ENCODE measurements around the gene INSR. TPM values are rescaled to one million over a fixed set of nuclear protein-coding genes. Genes with fewer than 3 reads are reported as not detected.

Gene INSR
- total RNA-seq, 1 donor from 2014 or later: 37.3 TPM

DNA sequence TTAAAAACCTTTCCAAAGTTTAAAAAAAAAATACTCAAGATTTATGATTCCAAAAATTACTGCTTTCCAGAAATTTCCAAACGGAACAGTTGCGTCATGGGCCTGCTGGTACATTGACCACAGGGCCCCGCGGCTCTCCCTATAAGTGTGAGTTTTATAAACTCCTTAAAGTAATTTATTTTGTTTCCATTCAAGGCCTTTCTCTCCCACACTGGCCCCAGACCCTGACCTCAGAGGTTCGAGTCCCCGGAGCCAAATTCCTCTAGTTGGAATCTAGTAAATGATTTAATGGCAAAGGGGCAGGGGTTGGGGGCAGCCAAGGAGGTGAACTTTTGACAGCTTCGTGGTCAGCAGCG is 97.5 kb downstream of the INSR start:
- H3K4me3 ChIP-seq: peak overlapping the region; percentile 41
- H3K9me3 ChIP-seq: no peaks in the 10 kb centered on the region
- no peaks in the 10 kb centered on the region for H3K36me3 ChIP-seq
- ATAC-seq (no peak), DNase-seq (no peak)
- intact Hi-C loops (cut with DNase I): no loop called here
- TF ChIP-seq, protein P1, sequence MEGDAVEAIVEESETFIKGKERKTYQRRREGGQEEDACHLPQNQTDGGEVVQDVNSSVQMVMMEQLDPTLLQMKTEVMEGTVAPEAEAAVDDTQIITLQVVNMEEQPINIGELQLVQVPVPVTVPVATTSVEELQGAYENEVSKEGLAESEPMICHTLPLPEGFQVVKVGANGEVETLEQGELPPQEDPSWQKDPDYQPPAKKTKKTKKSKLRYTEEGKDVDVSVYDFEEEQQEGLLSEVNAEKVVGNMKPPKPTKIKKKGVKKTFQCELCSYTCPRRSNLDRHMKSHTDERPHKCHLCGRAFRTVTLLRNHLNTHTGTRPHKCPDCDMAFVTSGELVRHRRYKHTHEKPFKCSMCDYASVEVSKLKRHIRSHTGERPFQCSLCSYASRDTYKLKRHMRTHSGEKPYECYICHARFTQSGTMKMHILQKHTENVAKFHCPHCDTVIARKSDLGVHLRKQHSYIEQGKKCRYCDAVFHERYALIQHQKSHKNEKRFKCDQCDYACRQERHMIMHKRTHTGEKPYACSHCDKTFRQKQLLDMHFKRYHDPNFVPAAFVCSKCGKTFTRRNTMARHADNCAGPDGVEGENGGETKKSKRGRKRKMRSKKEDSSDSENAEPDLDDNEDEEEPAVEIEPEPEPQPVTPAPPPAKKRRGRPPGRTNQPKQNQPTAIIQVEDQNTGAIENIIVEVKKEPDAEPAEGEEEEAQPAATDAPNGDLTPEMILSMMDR (IDR thresholded peaks at IDR 0.05): no peak
- H3K4me1 ChIP-seq: peaks cover 17% of the 10 kb centered on the region
- peak overlapping the region; percentile 70 for H3K27ac ChIP-seq
- no peaks in the 10 kb centered on the region for H3K27me3 ChIP-seq (ENCODE audit: low read depth)

DNA sequence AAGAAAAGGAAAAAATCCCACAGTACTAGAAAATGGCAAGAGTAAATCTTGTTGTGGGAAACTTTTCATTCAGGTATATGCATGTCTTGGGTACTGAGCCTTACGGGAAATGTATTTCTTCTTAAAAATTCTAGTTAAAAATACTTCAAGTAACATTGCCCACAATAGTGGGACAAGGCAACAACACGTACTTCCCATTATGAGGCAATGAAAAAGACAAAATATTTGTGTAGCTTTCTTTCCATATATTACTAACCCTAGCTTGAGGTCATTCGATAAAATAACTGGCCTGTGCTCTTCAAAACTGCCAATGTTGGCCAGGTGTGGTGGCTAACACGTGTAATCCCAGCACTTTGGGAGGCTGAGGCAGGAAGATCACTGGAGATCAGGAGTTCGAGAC is 99.2 kb downstream of the INSR start:
- Histone ChIP-seq H3K27ac (no peak overlapping the region), H3K4me3 (no peak overlapping the region), H3K9me3 (no peaks in the 10 kb centered on the region), H3K36me3 (no peaks in the 10 kb centered on the region), H3K4me1 (peaks cover 17% of the 10 kb centered on the region), H3K27me3 (ENCODE audit: low read depth) (no peaks in the 10 kb centered on the region)
- DNase-seq (no peak), ATAC-seq (no peak)
- TF ChIP-seq, protein P1 (IDR thresholded peaks at IDR 0.05): no peak
- intact Hi-C loops (cut with DNase I): no loop called here

DNA sequence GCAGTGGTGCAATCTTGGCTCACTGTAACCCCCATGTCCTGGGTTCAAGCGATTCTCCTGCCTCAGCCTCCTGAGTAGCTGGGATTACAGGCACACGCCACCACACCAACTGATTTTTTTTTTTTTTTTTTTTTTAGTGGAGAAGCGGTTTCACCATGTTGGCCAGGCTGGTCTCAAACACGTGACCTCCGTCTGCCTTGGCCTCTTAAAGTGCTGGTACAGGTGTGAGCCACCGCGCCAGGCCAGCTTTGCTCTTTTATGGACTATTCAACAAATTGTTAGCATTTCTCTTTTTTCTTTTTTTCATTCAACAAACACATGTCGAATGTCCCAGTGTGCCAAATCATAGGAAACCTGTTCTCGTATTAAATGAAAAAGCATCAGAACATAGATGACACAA is 99.6 kb downstream of the INSR start:
- H3K27ac ChIP-seq: no peak overlapping the region
- intact Hi-C loops (cut with DNase I): no loop called here
- DNase-seq (no peak), ATAC-seq (no peak)
- TF ChIP-seq, protein P1 (IDR thresholded peaks at IDR 0.05): no peak
- H3K9me3 ChIP-seq: no peaks in the 10 kb centered on the region
- H3K27me3 ChIP-seq (ENCODE audit: low read depth): no peaks in the 10 kb centered on the region
- H3K4me3 ChIP-seq: no peak overlapping the region
- H3K36me3 ChIP-seq: no peaks in the 10 kb centered on the region
- peaks cover 22% of the 10 kb centered on the region for H3K4me1 ChIP-seq

DNA sequence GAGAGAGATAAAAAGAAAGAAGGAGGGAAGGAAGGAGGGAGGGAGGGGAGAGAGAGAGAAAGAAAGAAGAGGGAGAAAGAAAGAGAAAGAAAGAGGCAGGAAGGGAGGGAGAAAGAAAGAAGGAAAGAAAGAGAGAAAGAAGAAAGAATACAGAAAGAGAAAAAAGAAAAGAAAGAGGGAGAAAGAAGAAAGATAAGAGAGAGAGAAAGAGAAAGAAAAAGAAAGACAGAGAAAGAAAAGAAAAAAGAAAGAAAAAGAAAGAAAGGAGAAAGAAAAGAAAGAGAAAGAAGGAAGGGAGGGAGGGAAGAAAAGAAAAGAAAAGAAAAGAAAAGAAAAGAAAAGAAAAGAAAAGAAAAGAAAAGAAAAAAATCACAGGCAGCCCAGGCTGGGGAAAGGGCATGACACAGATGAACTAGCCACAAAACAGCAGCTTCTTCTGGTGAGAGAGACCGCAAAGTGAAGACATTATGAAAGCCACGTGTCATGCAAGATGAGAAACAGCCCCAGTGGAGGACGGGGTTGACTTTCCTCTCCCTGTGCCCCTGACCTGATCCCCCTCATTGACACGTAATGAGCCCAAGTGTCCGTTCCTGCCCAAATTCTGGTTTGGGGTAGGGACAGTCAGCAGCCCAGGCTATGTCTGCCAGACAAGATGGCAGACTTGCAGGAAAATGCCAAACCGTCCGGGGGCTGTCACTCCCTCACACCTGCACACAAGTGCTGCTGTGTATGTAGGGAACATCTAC is 102.1 kb downstream of the INSR start:
- ATAC-seq (no peak), DNase-seq (no peak)
- Histone ChIP-seq H3K27me3 (ENCODE audit: low read depth) (no peaks in the 10 kb centered on the region), H3K27ac (no peak overlapping the region), H3K36me3 (no peaks in the 10 kb centered on the region), H3K9me3 (no peaks in the 10 kb centered on the region), H3K4me1 (peaks cover 20% of the 10 kb centered on the region), H3K4me3 (no peak overlapping the region)
- TF ChIP-seq, protein P1 (IDR thresholded peaks at IDR 0.05): no peak
- intact Hi-C loops (cut with DNase I): no loop called here

DNA sequence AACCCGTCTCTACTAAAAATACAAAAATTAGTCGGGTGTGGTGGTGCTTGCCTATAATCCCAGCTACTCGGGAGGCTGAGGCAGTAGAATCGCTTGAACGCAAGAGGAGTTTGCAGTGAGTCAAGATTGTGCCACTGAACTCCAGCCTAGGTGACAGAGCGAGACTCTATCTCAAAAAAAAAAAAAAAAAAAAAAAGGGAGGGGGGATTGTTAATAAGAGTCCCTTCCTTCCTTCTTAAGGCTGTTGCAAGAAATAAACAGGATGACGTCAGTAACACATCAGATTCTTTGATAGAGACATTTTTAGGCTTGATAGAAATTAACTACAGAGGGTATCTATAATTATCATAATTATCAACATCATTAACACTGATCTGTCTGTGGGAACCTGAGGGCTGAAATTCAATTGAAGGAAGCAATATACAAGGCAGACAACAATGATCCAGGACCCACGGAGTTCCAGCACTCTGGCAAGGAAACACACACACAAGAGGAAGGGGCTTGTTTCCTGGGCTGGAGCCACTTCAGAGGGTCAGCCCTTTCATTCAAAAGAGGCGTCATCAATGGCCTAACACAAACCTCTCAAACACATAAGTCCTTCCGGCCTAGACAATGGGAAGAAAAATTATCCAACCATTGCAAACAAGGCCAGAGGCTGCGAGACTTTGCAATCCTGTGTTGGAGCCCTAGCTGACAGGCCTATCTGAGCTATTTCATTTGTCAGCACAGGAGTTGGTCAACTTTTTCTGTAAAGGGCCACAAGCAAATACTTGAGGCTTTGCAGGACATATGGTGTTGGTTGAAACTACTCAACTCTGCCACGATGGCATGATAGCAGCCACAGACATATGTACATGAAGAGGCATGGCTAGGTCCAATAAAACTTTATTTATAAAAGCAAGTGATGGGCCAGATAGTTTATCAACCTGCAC is 105.2 kb downstream of the INSR start:
- Histone ChIP-seq H3K27me3 (ENCODE audit: low read depth) (no peaks in the 10 kb centered on the region), H3K36me3 (no peaks in the 10 kb centered on the region), H3K4me3 (no peak overlapping the region), H3K4me1 (peaks cover 20% of the 10 kb centered on the region), H3K9me3 (no peaks in the 10 kb centered on the region), H3K27ac (no peak overlapping the region)
- ATAC-seq (peak; percentile 71 to 74), DNase-seq (no peak)
- TF ChIP-seq, protein P1 (IDR thresholded peaks at IDR 0.05): no peak
- intact Hi-C loops (cut with DNase I): no loop called here
